Measurements from ENCODE around the gene TPR. TPM values are rescaled to one million over a fixed set of nuclear protein-coding genes. Genes with fewer than 3 reads are reported as not detected.

The TPR gene
- total RNA-seq, 1 experiment from 2014 or later, result 107 TPM

- H2BK15ac ChIP-seq (ENCODE audit: low read depth, low read length), result no peak overlapping the region
- Mint-ChIP-seq H3K4me1 (no peaks in the 10 kb centered on the region), H3K9me3 (no peaks in the 10 kb centered on the region), H3K27me3 (ENCODE audit: low read depth) (no peaks in the 10 kb centered on the region), H3K4me3 (no peak overlapping the region), H3K27ac (no peak overlapping the region), H3K36me3 (ENCODE audit: insufficient read depth in 1 of 3, low read depth in 3 of 3) (peaks cover 7 to 36% (median 28%) of the 10 kb centered on the region in 3 experiments; a peak in 6 of 7 replicates)
- no peaks in the 10 kb centered on the region for H3K27me3 ChIP-seq (ENCODE audit: insufficient read depth, low read length)
- no peak overlapping the region for H2BK5ac ChIP-seq (ENCODE audit: insufficient read length, low read length)
- DNase-seq, result no peak
- no peaks in the 10 kb centered on the region for H3K9me3 ChIP-seq (ENCODE audit: control insufficient read depth, low read depth, low read length)
- H2AK5ac ChIP-seq (ENCODE audit: insufficient read length, low read length), result no peak overlapping the region
- no peak overlapping the region for H2BK12ac ChIP-seq (ENCODE audit: insufficient read length, low read depth, low read length)
- no peaks in the 10 kb centered on the region for H4K20me1 ChIP-seq (ENCODE audit: control insufficient read depth, insufficient read depth, insufficient read length)
- H4K8ac ChIP-seq (replicated peaks; ENCODE audit: insufficient read length, low read depth, low read length), result no peak overlapping the region
- no peak overlapping the region for H2BK20ac ChIP-seq (ENCODE audit: low read depth, low read length, poor library complexity, severe bottlenecking)
- no peak overlapping the region for H3K27ac ChIP-seq (ENCODE audit: insufficient read length, low read depth, low read length)
- no peak overlapping the region for H3K23ac ChIP-seq (ENCODE audit: insufficient read length, low read depth, low read length)
- H3K18ac ChIP-seq (ENCODE audit: insufficient read length, low read depth, low read length), result no peak overlapping the region
- no peak overlapping the region for H3K56ac ChIP-seq (ENCODE audit: insufficient read length, low read depth, low read length)
- H4K5ac ChIP-seq (ENCODE audit: insufficient read length, low read depth, low read length), result no peak overlapping the region
- no peaks in the 10 kb centered on the region for H3K79me1 ChIP-seq (ENCODE audit: insufficient read depth, low read depth, low read length, poor library complexity, severe bottlenecking)
- no CpG with 5 or more reads among the region's 3 CpGs for WGBS (ENCODE audit: extremely low coverage, insufficient read length, low lambda C conversion rate)
- no peak overlapping the region for H3K4ac ChIP-seq (ENCODE audit: low read depth, low read length)
- H3K4me1 ChIP-seq (ENCODE audit: insufficient read depth, low read length), result no peaks in the 10 kb centered on the region
- H3K79me2 ChIP-seq (ENCODE audit: insufficient read depth, low read length), result no peaks in the 10 kb centered on the region
- no peak overlapping the region for H4K91ac ChIP-seq (ENCODE audit: insufficient read length, low read depth, low read length)
- no peak for TF ChIP-seq CTCF (conservative IDR thresholded peaks at IDR 0.05)
- H3K14ac ChIP-seq (ENCODE audit: insufficient read depth, low read length), result no peak overlapping the region
- H3K9ac ChIP-seq (ENCODE audit: extremely low read depth, insufficient read length, low read length), result no peak overlapping the region
- no peaks in the 10 kb centered on the region for H3K23me2 ChIP-seq (ENCODE audit: insufficient read length, low read depth, low read length, poor library complexity, severe bottlenecking)
- no peak overlapping the region for H3K4me2 ChIP-seq (ENCODE audit: insufficient read depth, insufficient read length, low read length)
- H2BK120ac ChIP-seq (ENCODE audit: low read depth, low read length, poor library complexity, severe bottlenecking), result no peak overlapping the region
- H2AFZ ChIP-seq (ENCODE audit: low read length), result no peak overlapping the region
- no peak overlapping the region for H3T11ph ChIP-seq (ENCODE audit: low read length)
Measured at GRCh38 chr1:186311375-186312051, 63.5 kb downstream of the TPR start.
